ENCODE data around the gene DDX6.
A peak's percentile ranks its signal among the peaks of the same experiment; 100 is the strongest.
"Not testable (repeated sequence)": the region's sequence is repeated elsewhere in the genome, so short reads cannot be mapped to it uniquely, and the experiment has no call there.

DDX6 gene

GRCh38 chr11:118791961-118792569 lies 1.1 kb upstream of the DDX6 start:
- peak in 1 of 3 donors; percentile 30 for DNase-seq (ENCODE audit: low read depth in 3 of 3, low spot score in 1 of 3)

- peak in 2 of 3 donors; percentile 16 to 27 for DNase-seq (ENCODE audit: low read depth in 3 of 3, low spot score in 1 of 3)
Measured at GRCh38 chr11:118790357-118791110, 430 bp downstream of the DDX6 start.

- DNase-seq (ENCODE audit: low read depth in 3 of 3, low spot score in 1 of 3), result peak in 1 of 3 donors; percentile 8
Measured at GRCh38 chr11:118789501-118790356, 1.2 kb downstream of the DDX6 start.

- no peak for DNase-seq (ENCODE audit: low read depth in 3 of 3, low spot score in 1 of 3)
Measured at GRCh38 chr11:118786657-118787056, 4.3 kb downstream of the DDX6 start.

- no peak for DNase-seq (ENCODE audit: low read depth in 3 of 3, low spot score in 1 of 3)
Measured at GRCh38 chr11:118785362-118785761, 5.6 kb downstream of the DDX6 start.

GRCh38 chr11:118783724-118784495 lies 7.1 kb downstream of the DDX6 start:
- DNase-seq (ENCODE audit: low read depth in 3 of 3, low spot score in 1 of 3), result no peak

- DNase-seq (ENCODE audit: low read depth in 3 of 3, low spot score in 1 of 3), result not testable (repeated sequence)
Measured at GRCh38 chr11:118783324-118783723, 7.6 kb downstream of the DDX6 start.

- DNase-seq (ENCODE audit: low read depth in 3 of 3, low spot score in 1 of 3), result no peak
Measured at GRCh38 chr11:118778898-118779297, 12.1 kb downstream of the DDX6 start.

- DNase-seq (ENCODE audit: low read depth in 3 of 3, low spot score in 1 of 3), result no peak
Measured at GRCh38 chr11:118774032-118774431, 16.9 kb downstream of the DDX6 start.

- no peak for DNase-seq (ENCODE audit: low read depth in 3 of 3, low spot score in 1 of 3)
Measured at GRCh38 chr11:118771547-118772288, 19.2 kb downstream of the DDX6 start.

GRCh38 chr11:118768690-118769089 lies 22.3 kb downstream of the DDX6 start:
- no peak for DNase-seq (ENCODE audit: low read depth in 3 of 3, low spot score in 1 of 3)

- no peak for DNase-seq (ENCODE audit: low read depth in 3 of 3, low spot score in 1 of 3)
Measured at GRCh38 chr11:118766035-118766434, 24.9 kb downstream of the DDX6 start.

- DNase-seq (ENCODE audit: low read depth in 3 of 3, low spot score in 1 of 3), result not testable (repeated sequence)
Measured at GRCh38 chr11:118765095-118765691, 25.8 kb downstream of the DDX6 start.

- DNase-seq (ENCODE audit: low read depth in 3 of 3, low spot score in 1 of 3), result no peak
Measured at GRCh38 chr11:118763041-118763440, 27.9 kb downstream of the DDX6 start.

GRCh38 chr11:118761981-118762380 lies 29.0 kb downstream of the DDX6 start:
- DNase-seq (ENCODE audit: low read depth in 3 of 3, low spot score in 1 of 3), result not testable (repeated sequence)

GRCh38 chr11:118757876-118758399 lies 33.0 kb downstream of the DDX6 start:
- DNase-seq (ENCODE audit: low read depth in 3 of 3, low spot score in 1 of 3), result no peak

GRCh38 chr11:118752654-118753053 lies 38.3 kb downstream of the DDX6 start:
- DNase-seq (ENCODE audit: low read depth in 3 of 3, low spot score in 1 of 3), result no peak

GRCh38 chr11:118749429-118749828 lies 41.5 kb downstream of the DDX6 start:
- no peak for DNase-seq (ENCODE audit: low read depth in 3 of 3, low spot score in 1 of 3)

GRCh38 chr11:118748056-118748455 lies 42.9 kb downstream of the DDX6 start:
- DNase-seq (ENCODE audit: low read depth in 3 of 3, low spot score in 1 of 3), result no peak
